Adrenal gland (tissue), 5 donors: ENCODE results near the gene ANKRD44.

Source experiments
- CTCF ChIP-seq, 6 experiments: fragments of 450-650 bp in 4 of 6; fragments of 200-600 bp in 2 of 6; sonication (generic) in 1 of 6; IDR thresholded peaks; 1 replicate in 5 of 6; 2 replicates in 1 of 6; pipeline versions ENCODE4 v1.5.1 to v1.8.0; 2016 to 2021; ENCODE audit warnings: antibody characterized with exemption in 6 of 6, mild to moderate bottlenecking in 2 of 6, moderate library complexity in 1 of 6
- POLR2A ChIP-seq, 2 donors: fragments of 450-650 bp; IDR thresholded peaks; one replicate each; pipeline ENCODE4 v1.6.1; 2017; ENCODE audit warnings: antibody characterized with exemption in 2 of 2, mild to moderate bottlenecking in 2 of 2, moderate library complexity in 1 of 2
- donor health status: DM: no; HTN: no; CAD: no.

GRCh38 chr2:197297266-197297665 is 13.3 kb downstream of the ANKRD44 start:
- TF ChIP-seq CTCF (IDR thresholded peaks at IDR 0.05) (no peak), POLR2A (IDR thresholded peaks at IDR 0.05) (no peak)
